WTC11 (cell line): ENCODE measurements around the gene PCP2. TPM values are rescaled to one million over a fixed set of nuclear protein-coding genes. Genes with fewer than 3 reads are reported as not detected.

Experiments
- ATAC-seq: fragments of 200-7000 bp; cut with Tn5 transposase; 2 replicates; pipeline ENCODE4 v1.10.0; 2021; ENCODE audit warnings: mild to moderate bottlenecking, moderate library complexity
- CTCF ChIA-PET: fragments of 300-600 bp; sonication (Branson Sonifier 250); formaldehyde crosslinking; loops from one replicate; lab custom pipeline; 2021; ENCODE audit warnings: antibody characterized with exemption; lab: Charles Lee
- POLR2A ChIA-PET: fragments of 350-600 bp; sonication (Branson Sonifier 250); formaldehyde crosslinking; loops from one replicate; lab custom pipeline; 2021; ENCODE audit warnings: antibody characterized with exemption; lab: Charles Lee
- DNase-seq: peaks from one replicate; pipeline ENCODE4 v3.0.0; 2021; ENCODE audit warnings: low spot score
- H3K27ac Mint-ChIP-seq: 2 replicates; pipeline ENCODE4 v1.8.0; 2021; ENCODE audit warnings: mixed read lengths
- H3K27me3 Mint-ChIP-seq: 2 replicates; pipeline ENCODE4 v1.8.0; 2021; ENCODE audit warnings: low read depth, mild to moderate bottlenecking, moderate library complexity, mixed read lengths
- H3K36me3 Mint-ChIP-seq: 2 replicates; pipeline ENCODE4 v1.8.0; 2021; ENCODE audit warnings: mixed read lengths
- H3K4me1 Mint-ChIP-seq: 2 replicates; pipeline ENCODE4 v1.8.0; 2022; ENCODE audit warnings: mixed read lengths
- H3K4me3 Mint-ChIP-seq: 2 replicates; pipeline ENCODE4 v1.8.0; 2021; ENCODE audit warnings: mild to moderate bottlenecking, moderate library complexity, mixed read lengths
- H3K9me3 Mint-ChIP-seq: 2 replicates; pipeline ENCODE4 v1.8.0; 2021; ENCODE audit warnings: mixed read lengths
- ATF1 ChIP-seq: sonication (generic); formaldehyde crosslinking; IDR thresholded peaks from 2 replicates; pipeline ENCODE4 v1.8.1; 2023; ENCODE audit warnings: mild to moderate bottlenecking, moderate library complexity, missing genetic modification reagents
- CREB1 ChIP-seq: sonication (generic); formaldehyde crosslinking; IDR thresholded peaks from 2 replicates; pipeline ENCODE4 v1.8.0; 2023; ENCODE audit warnings: mild to moderate bottlenecking, missing genetic modification reagents
- CREM ChIP-seq: sonication (generic); formaldehyde crosslinking; IDR thresholded peaks from 2 replicates; pipeline ENCODE4 v1.8.1; 2022; ENCODE audit warnings: mild to moderate bottlenecking, missing genetic modification reagents, moderate library complexity
- E2F4 ChIP-seq: sonication (generic); formaldehyde crosslinking; IDR thresholded peaks from 2 replicates; pipeline ENCODE4 v1.8.1; 2022; ENCODE audit warnings: low read depth, mild to moderate bottlenecking, moderate library complexity, missing genetic modification reagents, borderline replicate concordance
- ETV6 ChIP-seq: sonication (generic); formaldehyde crosslinking; IDR thresholded peaks from 2 replicates; pipeline ENCODE4 v1.8.1; 2022; ENCODE audit warnings: mild to moderate bottlenecking, missing genetic modification reagents
- GTF2I ChIP-seq: fragments of 250-450 bp; sonication (Bioruptor Pico); conservative IDR thresholded peaks from 2 replicates; pipeline ENCODE4 v1.4.0; 2021; ENCODE audit warnings: mild to moderate bottlenecking
- NFATC4 ChIP-seq: fragments of 250-450 bp; sonication (Bioruptor Pico); IDR thresholded peaks from 2 replicates; pipeline ENCODE4 v1.9.0; 2021; ENCODE audit warnings: mild to moderate bottlenecking
- NFYB ChIP-seq: sonication (generic); formaldehyde crosslinking; conservative IDR thresholded peaks from 2 replicates; pipeline ENCODE4 v1.8.0; 2022; ENCODE audit warnings: low read depth, missing genetic modification reagents
- PRDM15 ChIP-seq: sonication (generic); formaldehyde crosslinking; IDR thresholded peaks from 2 replicates; pipeline ENCODE4 v1.8.0; 2022; ENCODE audit warnings: missing genetic modification reagents
- ZNF219 ChIP-seq: sonication (generic); formaldehyde crosslinking; IDR thresholded peaks from 2 replicates; pipeline ENCODE4 v1.8.0; 2023; ENCODE audit warnings: missing genetic modification reagents, mild to moderate bottlenecking, borderline replicate concordance
- ZNF317 ChIP-seq: sonication (generic); formaldehyde crosslinking; IDR thresholded peaks from 2 replicates; pipeline ENCODE4 v1.8.1; 2023; ENCODE audit warnings: low read depth, mild to moderate bottlenecking, moderate library complexity, missing genetic modification reagents, borderline replicate concordance
- ZNF532 ChIP-seq: fragments of 250-450 bp; sonication (Bioruptor Pico); IDR thresholded peaks from 2 replicates; pipeline ENCODE4 v1.9.0; 2021; ENCODE audit warnings: mild to moderate bottlenecking, borderline replicate concordance
- total RNA-seq: library from RNA; stranded (reverse); gene quantifications from 3 replicates; pipeline ENCODE4 v1.2.3, GENCODE V29; 2021
- TF ChIP-seq, protein P1 (sequence below): sonication (generic); formaldehyde crosslinking; IDR thresholded peaks from 2 replicates; pipeline ENCODE4 v1.8.0; 2023; ENCODE audit warnings: mild to moderate bottlenecking, missing genetic modification reagents
- TF ChIP-seq, protein P2 (sequence below): sonication (generic); formaldehyde crosslinking; IDR thresholded peaks from 2 replicates; pipeline ENCODE4 v1.8.0; 2022; ENCODE audit warnings: mild to moderate bottlenecking, missing genetic modification reagents

Gene PCP2
- total RNA-seq, 1 experiment from 2014 or later: 0.48 TPM

- ChIA-PET CTCF (interaction anchor here (1.0 to 1.2 kb wide), 2 partner anchors 45 to 67 kb away, joined by 3 to 9 read pairs; partner anchors contain the start of gene TRAPPC5), POLR2A (no interaction called here)
- H3K4me1 Mint-ChIP-seq: peaks cover 2% of the 10 kb centered on the region
- H3K36me3 Mint-ChIP-seq: peaks cover 7% of the 10 kb centered on the region; the same call in 1 of the 2 replicates
- peaks cover 30% of the 10 kb centered on the region for H3K27me3 Mint-ChIP-seq
- peaks cover 8% of the 10 kb centered on the region for H3K9me3 Mint-ChIP-seq
- no peak for DNase-seq
- no peak for ATAC-seq
- TF ChIP-seq CREB1 (no peak), NFATC4 (no peak), ZNF317 (CRISPR knock-in tag) (no peak), ATF1 (no peak), GTF2I (CRISPR knock-in tag) (no peak), CREM (CRISPR knock-in tag) (no peak), ZNF532 (CRISPR knock-in tag) (no peak), ZNF219 (no peak), E2F4 (CRISPR knock-in tag) (no peak), ETV6 (CRISPR knock-in tag) (no peak), NFYB (CRISPR knock-in tag) (no peak), PRDM15 (CRISPR knock-in tag) (no peak)
- TF ChIP-seq, protein P1, sequence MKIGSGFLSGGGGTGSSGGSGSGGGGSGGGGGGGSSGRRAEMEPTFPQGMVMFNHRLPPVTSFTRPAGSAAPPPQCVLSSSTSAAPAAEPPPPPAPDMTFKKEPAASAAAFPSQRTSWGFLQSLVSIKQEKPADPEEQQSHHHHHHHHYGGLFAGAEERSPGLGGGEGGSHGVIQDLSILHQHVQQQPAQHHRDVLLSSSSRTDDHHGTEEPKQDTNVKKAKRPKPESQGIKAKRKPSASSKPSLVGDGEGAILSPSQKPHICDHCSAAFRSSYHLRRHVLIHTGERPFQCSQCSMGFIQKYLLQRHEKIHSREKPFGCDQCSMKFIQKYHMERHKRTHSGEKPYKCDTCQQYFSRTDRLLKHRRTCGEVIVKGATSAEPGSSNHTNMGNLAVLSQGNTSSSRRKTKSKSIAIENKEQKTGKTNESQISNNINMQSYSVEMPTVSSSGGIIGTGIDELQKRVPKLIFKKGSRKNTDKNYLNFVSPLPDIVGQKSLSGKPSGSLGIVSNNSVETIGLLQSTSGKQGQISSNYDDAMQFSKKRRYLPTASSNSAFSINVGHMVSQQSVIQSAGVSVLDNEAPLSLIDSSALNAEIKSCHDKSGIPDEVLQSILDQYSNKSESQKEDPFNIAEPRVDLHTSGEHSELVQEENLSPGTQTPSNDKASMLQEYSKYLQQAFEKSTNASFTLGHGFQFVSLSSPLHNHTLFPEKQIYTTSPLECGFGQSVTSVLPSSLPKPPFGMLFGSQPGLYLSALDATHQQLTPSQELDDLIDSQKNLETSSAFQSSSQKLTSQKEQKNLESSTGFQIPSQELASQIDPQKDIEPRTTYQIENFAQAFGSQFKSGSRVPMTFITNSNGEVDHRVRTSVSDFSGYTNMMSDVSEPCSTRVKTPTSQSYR (CRISPR knock-in tag): no peak
- TF ChIP-seq, protein P2, sequence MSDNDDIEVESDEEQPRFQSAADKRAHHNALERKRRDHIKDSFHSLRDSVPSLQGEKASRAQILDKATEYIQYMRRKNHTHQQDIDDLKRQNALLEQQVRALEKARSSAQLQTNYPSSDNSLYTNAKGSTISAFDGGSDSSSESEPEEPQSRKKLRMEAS (CRISPR knock-in tag): no peak
- TF ChIP-seq, all 79 proteins: peak for 0
- Mint-ChIP-seq H3K27ac (no peak overlapping the region), H3K4me3 (peak overlapping the region; percentile 71)
These were observed 2.2 kb upstream of the PCP2 start for GRCh38 chr19:7635670-7636069.
